CD4-positive, alpha-beta T cell treated with Interferon gamma for 1 hour (primary cell): ENCODE measurements around the gene IQCF5.
"Not testable (repeated sequence)": the region's sequence is repeated elsewhere in the genome, so short reads cannot be mapped to it uniquely, and the experiment has no call there.

Experiments
- DNase-seq: peaks from one replicate; pipeline ENCODE4 v3.0.0-alpha.2; 2020

Gene IQCF5

DNA sequence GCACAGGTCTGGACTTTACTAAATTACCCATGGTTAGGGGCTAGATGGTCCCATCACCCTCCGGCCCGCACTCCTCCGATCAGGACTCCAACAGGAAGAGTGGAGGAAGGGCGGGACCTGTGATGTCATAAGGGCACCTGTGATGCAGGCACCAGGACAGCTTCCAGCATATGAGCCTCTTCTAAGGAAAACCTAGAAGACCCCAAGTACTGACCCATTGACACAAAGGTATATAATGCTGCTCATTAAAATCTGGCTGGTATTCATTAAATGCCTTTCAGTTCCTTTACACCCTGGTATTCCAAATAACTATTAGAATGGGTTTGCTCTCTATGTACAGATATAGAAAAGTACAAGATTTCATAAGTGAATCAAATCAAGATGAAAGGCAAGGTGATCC is at the start of gene IQCF5:
Gene IQCF5 (minus strand): TSS at position 101 of the 400 bp plus-strand sequence. CDS start 70 bp downstream, at position 31.
- no peak for DNase-seq

DNA sequence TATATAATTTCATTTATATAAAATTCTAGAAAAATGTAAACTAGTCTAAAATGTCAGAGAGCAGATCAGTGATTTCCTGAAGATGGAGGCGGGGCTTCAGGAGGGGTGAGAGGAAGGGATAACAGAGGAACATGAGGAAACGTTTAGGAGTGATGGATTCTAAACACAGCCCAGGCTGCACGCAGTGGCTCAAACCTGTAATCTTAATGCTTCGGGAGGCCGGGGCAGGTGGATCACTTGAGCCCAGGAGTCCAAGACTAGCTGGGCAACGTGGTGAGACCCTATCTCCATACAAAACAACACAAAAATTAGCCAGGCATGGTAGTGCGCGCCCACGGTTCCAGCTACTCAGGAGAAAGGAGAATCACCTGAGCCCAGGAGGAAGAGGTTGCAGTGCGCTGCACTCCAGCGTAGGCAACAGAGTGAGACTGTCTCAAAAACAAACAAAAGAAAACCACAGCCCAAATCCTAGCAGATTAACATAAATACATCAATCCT is 45.7 kb upstream of the IQCF5 start:
- DNase-seq = no peak

DNA sequence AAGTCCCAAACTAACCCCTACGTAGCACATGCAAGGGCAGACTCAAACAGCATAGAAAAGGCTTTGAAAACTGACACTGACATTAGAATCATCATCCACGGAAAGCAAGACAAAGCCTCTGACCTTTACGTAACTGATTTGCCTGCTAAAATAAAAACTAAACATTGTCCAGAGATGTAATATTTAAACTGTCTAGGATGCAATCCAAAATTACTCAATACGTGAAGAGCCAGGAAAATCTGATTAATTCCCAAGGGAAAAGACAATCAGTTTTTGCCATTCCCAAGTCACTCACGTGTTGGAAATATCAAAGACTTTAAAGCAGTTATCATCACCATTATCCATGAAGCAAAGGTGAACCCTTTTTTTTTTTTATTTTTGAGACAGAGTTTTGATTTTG is 41.0 kb upstream of the IQCF5 start:
- no peak for DNase-seq

DNA sequence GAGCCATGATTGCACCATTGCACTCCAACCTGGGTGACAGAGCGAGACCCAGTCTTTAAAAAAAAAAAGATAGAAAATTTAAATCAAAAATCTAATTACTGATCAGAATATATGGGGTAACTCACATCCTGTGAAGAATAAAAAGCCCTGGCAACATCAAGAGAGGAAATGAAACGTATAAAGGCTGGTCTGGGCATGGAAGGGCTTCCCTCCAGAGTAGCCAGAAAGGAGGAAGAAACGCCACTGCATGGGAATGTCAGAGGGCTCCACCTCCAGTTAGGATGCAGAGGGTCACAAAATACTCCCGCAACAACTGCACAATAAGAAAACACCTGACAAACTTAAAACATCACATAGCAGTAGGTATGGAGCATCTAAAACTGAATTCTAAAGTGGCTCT is 32.6 kb upstream of the IQCF5 start:
- DNase-seq = no peak

DNA sequence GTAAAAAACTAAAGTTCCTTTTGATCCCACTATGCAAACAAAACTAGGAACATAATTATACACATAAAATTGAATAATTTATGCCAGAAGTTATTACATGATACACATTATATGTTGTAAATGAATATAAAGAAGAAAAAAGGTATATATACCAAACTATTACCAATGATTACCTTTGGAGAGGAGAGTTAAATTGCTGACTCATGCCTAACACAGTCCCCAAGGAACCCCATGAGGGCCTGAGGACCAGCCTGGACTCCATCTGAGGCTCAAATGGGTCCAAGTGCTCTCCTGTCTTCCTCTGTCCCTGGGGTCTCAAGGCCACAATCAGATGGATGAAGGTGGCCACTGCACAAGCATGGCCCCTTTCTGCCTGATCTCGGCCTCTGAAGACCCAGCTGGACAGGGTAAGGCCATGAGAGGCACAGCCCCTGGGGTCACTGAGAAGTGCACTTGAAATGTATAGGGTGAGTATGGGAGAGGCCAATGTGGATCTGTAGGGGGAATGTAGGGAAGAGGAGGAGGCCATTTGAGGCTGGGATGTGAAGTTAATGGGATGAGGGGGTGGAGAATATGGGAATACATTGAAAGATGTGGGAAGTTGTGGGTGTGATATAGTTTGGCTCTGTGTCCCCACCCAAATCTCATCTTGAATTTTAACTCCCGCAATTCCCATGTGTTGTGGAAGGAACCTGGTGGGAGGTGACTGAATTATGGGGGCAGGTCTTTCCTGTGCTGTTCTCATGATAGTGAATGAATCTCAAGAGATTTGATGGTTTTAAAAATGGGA is 28.8 kb upstream of the IQCF5 start:
- no peak for DNase-seq

DNA sequence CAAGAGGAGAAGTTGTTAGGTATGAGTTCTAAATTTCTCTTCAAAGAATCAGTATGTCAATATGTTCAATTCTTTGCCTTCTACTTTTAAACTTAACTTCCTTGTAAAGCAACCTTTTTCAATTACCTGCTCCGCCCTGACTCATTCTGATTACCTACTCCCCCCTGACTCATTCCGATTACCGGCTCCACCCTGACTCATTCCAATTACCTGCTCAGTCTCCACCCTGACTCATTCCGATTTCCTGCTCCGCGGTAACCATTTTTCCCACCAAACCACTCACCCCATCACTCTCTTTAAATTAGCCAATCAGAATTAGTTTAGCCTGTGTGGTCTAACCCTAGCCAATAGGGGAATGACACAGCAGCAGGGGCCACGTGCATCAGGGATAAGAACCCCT is 27.0 kb upstream of the IQCF5 start:
- DNase-seq = not testable (repeated sequence)

DNA sequence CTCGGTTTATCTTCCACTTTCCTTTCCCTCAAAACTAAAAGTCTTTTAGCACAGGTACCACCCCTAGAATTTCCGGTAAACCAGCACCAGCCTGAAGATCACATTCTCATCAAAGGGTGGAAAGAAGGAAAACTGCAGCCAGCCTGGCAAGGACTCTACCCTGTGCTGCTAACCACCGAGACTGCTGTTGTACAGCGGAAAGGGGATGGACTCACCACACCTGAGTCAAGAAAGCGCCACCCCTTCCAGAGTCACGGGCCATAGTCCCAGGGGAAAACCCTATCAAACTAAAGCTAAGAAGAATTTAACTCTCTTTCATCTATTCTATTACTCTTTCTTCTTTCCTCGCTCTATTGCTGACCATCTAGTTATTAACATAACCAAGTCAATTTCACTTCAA is 24.6 kb upstream of the IQCF5 start:
- DNase-seq = not testable (repeated sequence)

DNA sequence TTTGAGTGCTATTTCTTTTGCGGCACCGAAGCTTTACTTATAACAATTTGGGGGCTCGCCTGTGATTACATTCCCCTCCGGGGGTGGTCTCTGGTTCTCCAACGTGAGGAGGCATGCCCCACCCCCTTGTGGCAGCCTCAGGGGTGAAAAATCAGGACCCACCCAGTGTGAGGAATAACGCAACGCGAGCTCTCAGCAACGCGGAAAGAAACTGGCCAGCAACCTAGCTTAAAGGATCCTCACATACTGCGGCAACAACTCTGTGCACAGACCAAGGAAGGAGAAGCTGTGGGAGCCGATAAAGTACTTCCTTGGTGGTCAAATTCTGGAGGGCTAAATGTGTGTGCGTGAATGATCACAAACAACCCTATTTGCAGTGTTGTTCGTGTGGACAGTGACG is 22.0 kb upstream of the IQCF5 start:
- DNase-seq = no peak

DNA sequence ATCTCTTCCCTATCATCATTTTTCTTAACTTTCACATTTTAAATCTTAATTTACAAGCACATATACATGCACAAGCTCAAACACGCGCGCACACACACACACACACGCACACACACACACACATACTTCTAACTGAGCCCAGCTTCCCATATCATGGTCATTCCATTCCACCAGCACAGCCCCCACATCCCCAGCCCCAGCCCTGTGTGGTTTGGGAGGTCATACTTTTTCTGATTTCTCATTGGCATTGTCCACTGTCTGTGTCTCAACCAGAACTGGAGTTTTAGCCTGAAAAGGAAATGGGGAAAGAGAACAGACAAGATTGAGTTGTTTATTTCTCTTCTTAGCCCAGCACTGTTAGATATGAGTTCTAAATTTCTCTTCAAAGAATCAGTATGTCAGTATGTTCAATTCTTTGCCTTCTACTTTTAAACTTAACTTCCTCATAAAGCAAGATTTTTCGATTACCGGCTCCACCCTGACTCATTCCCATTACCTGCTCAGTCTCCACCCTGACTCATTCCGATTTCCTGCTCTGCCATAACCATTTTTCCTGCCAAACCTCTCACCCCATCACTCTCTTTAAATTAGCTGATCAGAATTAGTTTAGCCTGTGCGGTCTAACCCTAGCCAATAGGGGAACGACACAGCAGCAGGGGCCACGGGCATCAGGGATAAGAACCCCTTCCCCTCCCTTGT is 21.4 kb upstream of the IQCF5 start:
- no peak for DNase-seq

DNA sequence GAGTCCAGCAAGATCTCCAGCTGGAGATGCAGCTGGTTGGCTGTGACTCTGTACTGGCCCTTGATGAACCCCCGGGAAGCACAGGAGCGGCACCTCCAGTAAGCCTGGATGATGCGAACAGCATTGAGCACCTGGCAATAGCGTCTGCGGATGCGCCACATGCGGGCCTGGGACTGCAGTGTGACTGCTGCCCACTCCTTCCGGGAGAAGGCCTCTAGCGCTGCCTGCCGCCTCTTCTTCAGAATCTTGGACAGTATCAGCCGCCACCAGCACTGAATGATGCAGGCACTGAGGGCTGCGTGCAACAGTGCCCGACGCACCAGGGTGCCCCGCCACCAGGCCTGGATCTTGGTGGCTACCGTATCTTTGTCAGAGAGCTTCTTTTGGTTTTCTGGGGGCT is 19.5 kb upstream of the IQCF5 start:
- DNase-seq = no peak

DNA sequence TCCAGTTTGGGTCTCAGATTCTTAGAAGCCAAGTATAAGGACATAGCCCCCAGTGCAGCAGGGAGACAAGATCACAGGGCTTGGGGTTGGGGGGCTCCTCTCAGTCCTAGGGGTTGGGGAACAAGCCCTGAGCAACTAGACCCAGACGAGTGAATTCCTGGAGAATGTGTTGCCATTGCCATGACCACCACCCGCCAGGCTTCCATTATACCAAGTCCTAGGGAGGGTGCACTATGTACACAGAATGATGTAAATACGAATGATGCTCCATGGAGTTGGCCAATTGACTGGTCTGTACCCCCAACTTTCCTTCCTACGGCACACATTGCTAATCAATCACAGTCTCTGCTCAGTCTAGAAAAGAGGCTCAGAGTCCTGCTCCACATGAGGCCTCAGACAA is 19.0 kb upstream of the IQCF5 start:
- DNase-seq = no peak

DNA sequence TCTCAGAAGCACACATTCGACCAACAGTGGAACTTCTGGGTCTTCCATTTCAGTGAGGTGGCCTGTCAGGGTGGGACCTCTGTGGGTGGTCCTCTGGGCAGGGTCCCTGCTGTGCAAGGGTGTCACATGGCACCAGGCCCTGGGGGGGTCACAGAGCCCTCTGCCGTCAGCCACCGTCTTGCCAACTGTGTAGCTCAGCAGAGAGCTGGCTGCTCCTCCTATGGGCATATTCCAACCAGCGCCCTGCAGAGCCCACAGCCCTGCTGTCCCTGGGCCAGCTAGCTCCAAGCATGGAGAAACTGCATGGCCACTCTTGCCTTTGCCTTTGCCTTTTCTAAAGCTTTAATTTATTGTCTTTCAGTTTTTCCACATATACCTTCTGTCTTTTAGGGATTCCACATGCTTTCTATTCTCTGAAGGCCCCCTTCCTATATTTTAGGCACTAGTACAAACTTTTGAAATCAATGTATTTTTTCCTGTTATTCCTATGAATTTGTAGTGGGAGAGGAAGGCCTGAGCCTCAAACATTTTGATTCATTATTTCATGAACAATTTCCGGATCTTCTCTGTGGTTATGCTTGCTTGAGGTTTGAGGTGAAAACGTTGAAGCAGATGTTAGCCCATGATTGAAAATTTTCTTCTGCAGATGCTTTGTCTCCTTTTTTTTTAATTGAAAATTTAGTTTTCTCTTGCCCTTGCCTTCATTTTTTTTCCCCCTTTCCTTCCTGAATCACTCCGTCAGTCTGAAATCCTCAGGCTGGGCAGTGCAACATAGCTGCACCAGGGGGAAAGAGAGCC is 16.0 kb upstream of the IQCF5 start:
- DNase-seq = no peak

DNA sequence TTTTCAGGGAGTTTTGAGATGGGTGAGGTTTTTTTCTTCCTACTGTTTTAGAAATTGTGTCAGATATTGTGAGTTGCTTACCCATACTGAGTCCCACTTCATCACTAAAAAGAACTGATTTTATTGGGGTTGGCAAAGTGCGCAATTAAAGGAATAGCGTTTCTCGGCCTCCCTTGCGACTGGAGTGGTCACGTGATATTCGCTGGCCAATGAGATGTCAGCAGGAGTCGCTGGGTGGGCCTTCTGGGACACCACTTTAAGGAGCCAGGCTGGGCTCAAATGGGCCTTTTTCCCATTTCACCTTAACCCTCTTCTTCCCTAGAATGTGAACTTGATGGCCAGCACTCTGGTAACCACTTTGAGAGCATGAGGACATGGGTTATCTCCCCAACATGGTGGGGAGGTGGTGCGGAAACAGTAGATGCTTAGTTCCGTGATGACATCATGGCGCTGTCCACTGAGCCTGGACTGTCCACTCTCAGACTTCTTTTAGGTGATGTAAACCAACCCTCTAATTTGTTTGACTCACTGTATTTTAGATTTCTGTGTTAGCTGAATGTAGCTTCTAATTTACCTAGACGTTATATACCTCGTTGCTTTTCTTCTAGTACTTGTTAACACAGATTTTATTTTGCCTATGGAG is 13.2 kb upstream of the IQCF5 start:
- DNase-seq = no peak

DNA sequence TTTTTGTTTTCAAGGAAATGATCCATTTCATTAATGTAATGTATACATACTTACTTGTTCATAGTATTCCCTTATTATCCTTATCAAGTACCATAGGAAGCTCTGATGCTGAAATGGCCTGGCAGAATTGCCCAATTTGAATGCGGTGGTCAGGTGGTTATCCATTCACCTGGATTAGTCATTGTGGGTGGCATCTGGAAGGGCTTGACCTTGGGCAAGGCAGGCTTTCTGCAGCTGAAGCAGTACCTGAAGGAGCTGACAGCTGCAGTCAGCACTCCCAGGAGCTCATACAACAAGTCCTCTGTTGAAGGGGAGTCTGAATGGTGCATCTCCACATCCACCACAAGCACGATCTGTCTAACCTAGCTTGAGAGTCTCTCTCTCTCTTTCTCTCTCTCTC is 12.2 kb upstream of the IQCF5 start:
- no peak for DNase-seq

DNA sequence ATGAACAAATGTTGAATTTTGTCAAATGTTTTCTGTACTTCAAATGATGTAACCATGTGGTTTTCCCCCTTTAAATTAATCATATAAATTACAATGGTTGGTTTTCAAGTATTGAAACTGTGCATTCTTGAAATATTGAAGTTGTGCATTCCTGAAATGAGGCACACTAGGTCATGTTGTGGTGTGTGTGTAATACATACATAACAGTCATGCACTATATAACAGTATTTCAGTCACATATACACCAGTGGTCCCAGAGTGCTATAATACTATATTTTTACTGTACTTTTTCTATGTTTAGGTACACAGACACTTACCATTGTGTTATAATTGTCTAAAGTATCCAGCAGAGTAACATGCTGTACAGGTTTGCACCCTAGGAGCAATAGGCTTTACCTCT is 11.0 kb upstream of the IQCF5 start:
- no peak for DNase-seq

DNA sequence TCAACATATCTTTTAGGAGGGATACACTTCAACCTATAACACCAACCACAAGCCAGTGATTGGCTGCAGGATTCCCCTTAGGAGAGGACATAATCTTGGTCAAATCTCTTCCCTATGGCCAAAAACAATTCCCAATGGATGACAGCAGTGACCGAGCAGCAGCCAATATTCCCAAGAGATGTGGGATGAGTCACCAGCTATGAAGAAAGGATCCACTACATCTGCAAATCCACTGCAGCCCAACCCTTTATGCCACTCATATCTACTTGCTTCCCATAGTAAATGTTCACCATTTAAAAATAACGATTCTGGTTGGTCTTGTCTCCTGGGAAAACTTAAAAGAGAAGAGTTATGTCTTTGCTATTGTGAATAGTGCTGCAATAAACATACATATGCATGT is 4.5 kb upstream of the IQCF5 start:
- no peak for DNase-seq

DNA sequence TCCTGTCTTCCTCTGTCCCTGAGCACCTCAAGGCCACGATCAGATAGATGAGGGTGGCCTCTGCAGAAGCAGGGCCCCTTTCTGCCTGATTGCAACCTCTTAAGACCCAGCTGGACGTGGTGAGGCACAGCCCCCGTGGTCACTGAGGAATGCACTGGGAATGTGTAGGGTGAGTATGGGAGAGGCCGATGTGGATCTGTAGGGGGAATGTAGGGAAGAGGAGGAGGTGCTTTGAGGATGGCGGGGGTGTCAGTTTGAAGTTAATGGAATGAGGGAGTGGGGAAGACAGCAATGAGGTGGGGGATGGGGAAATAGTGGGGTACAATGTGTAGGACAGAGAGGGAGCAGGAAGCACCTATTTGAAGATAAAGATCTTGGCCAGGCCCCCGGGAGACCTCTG is 785 bp upstream of the IQCF5 start:
- DNase-seq = no peak

DNA sequence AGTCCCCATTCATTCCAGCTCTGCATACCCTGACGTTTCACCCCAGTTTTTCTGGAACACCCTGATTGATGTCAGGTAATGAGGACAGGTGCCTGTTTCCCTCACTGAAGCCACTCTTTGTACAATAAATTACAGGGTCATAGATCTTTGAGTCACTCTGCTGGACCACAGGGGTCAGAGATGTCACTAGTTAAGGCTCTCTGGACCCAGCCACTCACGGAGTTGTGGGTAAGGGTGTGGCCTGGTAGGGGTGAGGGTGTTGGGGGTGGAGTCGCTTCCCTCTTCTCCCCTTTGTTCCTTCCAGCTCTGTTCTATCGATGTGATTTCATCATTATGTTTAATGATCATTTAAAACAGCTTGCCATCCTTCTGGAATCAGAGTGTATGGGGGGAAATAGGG is 512 bp downstream of the IQCF5 start:
- no peak for DNase-seq

DNA sequence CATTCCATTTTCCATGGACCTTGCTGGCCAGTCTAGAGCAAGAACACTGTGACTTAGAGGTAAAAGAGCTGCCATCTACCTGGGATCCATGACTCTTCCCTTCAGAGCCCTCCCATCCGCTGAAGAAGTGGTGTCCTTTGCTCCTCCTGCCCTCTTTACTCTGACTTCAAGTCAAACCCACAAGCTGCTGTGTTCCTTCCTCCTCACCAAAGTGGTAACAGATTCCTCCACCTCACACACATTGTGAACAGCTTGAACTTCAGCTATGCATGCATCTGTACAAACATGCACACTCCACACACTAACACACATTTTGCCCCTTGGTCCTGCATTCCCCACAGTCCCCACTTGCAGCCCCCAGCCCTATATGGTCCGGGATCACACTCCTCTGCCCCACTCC is 990 bp downstream of the IQCF5 start:
- no peak for DNase-seq

DNA sequence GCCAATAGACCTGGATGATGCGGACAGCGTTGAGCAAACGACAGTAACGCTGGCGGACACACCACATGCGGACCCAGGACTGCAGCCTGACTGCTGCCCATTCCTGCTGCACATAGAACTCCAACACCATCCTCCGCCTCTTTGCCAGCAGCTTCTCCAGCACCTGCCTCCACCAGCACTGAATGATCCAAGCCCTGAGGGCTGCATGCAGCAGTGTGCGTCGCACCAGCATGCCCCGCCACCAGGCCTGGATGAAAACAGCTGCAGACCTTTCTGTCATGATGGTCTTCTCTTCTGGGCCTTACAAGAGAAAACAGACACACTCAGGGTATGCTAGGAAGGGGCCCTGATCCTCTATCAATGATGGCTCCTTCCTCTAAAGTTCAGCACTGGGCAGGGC is 1.5 kb downstream of the IQCF5 start:
- DNase-seq = no peak

DNA sequence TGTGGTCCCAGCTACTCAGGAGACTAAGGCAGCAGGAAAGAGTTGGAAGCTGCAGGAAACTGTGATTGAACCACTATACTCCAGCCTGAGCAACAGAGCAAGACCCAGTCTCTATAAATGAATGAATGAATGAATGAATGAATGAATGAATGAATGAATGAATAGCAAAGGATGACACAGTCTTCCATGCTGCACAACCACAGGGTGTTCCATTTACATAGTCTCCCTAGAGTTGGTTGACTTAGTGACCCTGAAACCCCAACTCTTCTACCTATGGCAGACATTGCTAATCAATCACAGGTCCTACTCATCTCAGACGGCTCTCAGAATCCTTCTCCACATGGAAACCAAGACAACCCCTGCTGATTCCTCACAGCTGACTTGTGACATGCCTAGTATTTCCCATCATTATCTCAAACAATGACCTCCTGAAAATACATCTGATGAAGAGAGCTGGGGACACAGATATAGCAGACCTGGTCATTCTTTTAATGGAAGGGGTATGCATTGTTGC is 2.1 kb downstream of the IQCF5 start:
- DNase-seq = no peak

DNA sequence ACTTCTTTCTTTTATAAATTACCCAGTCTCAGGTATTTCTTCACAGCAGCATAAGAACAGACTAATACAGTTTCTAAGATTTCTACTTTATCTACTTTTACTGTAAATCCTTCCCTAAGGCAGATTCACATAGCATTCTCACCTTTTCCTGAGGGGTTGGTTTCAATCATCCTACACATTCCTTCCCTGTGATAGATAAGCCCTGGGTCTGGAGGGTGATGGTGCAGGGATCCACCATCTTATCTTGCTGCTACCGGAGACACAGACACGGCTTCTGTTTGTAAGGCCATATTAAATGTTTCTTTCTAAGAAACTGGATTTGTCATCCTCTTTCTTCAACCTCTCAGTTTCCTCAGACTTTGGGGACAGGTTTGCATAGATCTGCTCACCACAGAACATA is 6.1 kb downstream of the IQCF5 start:
- no peak for DNase-seq

DNA sequence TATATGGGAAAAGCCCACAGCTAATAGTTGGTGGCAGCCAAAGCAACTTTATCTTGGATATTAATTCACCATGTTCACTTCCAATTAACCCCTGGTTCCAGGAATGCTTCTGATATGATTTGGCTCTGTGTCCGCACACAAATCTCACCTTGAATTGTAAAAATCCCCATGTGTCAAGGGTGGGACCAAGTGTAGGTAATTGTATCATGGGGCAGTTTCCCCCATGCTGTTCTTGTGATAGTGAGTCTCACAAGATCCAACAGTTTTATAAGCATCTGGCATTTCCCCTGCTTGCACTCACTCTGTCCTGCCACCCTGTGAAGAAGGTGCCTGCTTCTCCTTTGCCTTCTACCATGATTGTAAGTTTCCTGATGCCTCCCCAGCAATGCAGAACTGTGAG is 6.5 kb downstream of the IQCF5 start:
- DNase-seq = not testable (repeated sequence)
